SK-N-SH treated with all-trans-retinoic acid at 6 μM for 48 hours (cell line): ENCODE data around the gene ROBO2.

Experiments
- ARNTL ChIP-seq: fragments of 450-650 bp; formaldehyde crosslinking; IDR thresholded peaks from 2 replicates; pipeline ENCODE4 v1.5.0; 2020; ENCODE audit warnings: low read depth, mild to moderate bottlenecking, moderate library complexity, borderline replicate concordance
- CSRNP3 ChIP-seq: fragments of 250-450 bp; sonication (Bioruptor Pico); IDR thresholded peaks from 2 replicates; pipeline ENCODE4 v1.5.1; 2021; ENCODE audit warnings: mild to moderate bottlenecking, moderate library complexity
- ESRRG ChIP-seq: fragments of 250-450 bp; sonication (Bioruptor Pico); IDR thresholded peaks from 2 replicates; pipeline ENCODE4 v1.6.1; 2021; ENCODE audit warnings: mild to moderate bottlenecking
- ISL1 ChIP-seq: fragments of 250-450 bp; sonication (Bioruptor Pico); IDR thresholded peaks from 2 replicates; pipeline ENCODE4 v2.1.2; 2022; ENCODE audit warnings: mild to moderate bottlenecking, moderate library complexity
- PATZ1 ChIP-seq: fragments of 250-450 bp; sonication (Bioruptor Pico); IDR thresholded peaks from 2 replicates; pipeline ENCODE4 v1.8.0; 2020; ENCODE audit warnings: mild to moderate bottlenecking, moderate library complexity, borderline replicate concordance
- PPARA ChIP-seq: fragments of 250-450 bp; sonication (Bioruptor Pico); IDR thresholded peaks from 2 replicates; pipeline ENCODE4 v1.5.0; 2020; ENCODE audit warnings: mild to moderate bottlenecking, borderline replicate concordance
- RARB ChIP-seq: fragments of 250-450 bp; sonication (Bioruptor Pico); IDR thresholded peaks from 2 replicates; pipeline ENCODE4 v1.8.0; 2021; ENCODE audit warnings: mild to moderate bottlenecking, moderate library complexity
- SNAI2 ChIP-seq: fragments of 250-450 bp; sonication (Bioruptor Pico); IDR thresholded peaks from 2 replicates; pipeline ENCODE4 v1.5.0; 2020; ENCODE audit warnings: mild to moderate bottlenecking, moderate library complexity
- ZFP3 ChIP-seq: fragments of 250-450 bp; sonication (Bioruptor Pico); IDR thresholded peaks from 2 replicates; pipeline ENCODE4 v1.5.0; 2020; ENCODE audit warnings: mild to moderate bottlenecking, moderate library complexity
- ZNF70 ChIP-seq: fragments of 450-650 bp; formaldehyde crosslinking; IDR thresholded peaks from 2 replicates; pipeline ENCODE4 v1.5.0; 2020; ENCODE audit warnings: mild to moderate bottlenecking, moderate library complexity
- TF ChIP-seq, protein P1 (sequence below): fragments of 250-450 bp; sonication (Bioruptor Pico); IDR thresholded peaks from 2 replicates; pipeline ENCODE4 v1.5.0; 2020; ENCODE audit warnings: mild to moderate bottlenecking, moderate library complexity
- TF ChIP-seq, protein P2 (sequence below): fragments of 250-450 bp; sonication (Bioruptor Pico); IDR thresholded peaks from 2 replicates; pipeline ENCODE4 v1.5.1; 2020; ENCODE audit warnings: low read depth, mild to moderate bottlenecking, moderate library complexity
- TF ChIP-seq, protein P3 (sequence below): fragments of 250-450 bp; sonication (Bioruptor Pico); IDR thresholded peaks from 2 replicates; pipeline ENCODE4 v1.8.0; 2021; ENCODE audit warnings: low read depth, mild to moderate bottlenecking, moderate library complexity, borderline replicate concordance

GRCh38 chr3:77530870-77531269 lies 491.0 kb downstream of the ROBO2 start:
- TF ChIP-seq ZFP3 (CRISPR knock-in tag) (no peak), RARB (CRISPR knock-in tag) (no peak), PATZ1 (CRISPR knock-in tag) (no peak), ZNF70 (no peak), PPARA (CRISPR knock-in tag) (no peak), ARNTL (CRISPR knock-in tag) (no peak), ESRRG (CRISPR knock-in tag) (no peak), CSRNP3 (CRISPR knock-in tag) (no peak), SNAI2 (CRISPR knock-in tag) (no peak), ISL1 (CRISPR knock-in tag) (no peak)
- TF ChIP-seq, protein P1, sequence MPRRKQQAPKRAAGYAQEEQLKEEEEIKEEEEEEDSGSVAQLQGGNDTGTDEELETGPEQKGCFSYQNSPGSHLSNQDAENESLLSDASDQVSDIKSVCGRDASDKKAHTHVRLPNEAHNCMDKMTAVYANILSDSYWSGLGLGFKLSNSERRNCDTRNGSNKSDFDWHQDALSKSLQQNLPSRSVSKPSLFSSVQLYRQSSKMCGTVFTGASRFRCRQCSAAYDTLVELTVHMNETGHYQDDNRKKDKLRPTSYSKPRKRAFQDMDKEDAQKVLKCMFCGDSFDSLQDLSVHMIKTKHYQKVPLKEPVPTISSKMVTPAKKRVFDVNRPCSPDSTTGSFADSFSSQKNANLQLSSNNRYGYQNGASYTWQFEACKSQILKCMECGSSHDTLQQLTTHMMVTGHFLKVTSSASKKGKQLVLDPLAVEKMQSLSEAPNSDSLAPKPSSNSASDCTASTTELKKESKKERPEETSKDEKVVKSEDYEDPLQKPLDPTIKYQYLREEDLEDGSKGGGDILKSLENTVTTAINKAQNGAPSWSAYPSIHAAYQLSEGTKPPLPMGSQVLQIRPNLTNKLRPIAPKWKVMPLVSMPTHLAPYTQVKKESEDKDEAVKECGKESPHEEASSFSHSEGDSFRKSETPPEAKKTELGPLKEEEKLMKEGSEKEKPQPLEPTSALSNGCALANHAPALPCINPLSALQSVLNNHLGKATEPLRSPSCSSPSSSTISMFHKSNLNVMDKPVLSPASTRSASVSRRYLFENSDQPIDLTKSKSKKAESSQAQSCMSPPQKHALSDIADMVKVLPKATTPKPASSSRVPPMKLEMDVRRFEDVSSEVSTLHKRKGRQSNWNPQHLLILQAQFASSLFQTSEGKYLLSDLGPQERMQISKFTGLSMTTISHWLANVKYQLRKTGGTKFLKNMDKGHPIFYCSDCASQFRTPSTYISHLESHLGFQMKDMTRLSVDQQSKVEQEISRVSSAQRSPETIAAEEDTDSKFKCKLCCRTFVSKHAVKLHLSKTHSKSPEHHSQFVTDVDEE: no peak
- TF ChIP-seq, protein P2, sequence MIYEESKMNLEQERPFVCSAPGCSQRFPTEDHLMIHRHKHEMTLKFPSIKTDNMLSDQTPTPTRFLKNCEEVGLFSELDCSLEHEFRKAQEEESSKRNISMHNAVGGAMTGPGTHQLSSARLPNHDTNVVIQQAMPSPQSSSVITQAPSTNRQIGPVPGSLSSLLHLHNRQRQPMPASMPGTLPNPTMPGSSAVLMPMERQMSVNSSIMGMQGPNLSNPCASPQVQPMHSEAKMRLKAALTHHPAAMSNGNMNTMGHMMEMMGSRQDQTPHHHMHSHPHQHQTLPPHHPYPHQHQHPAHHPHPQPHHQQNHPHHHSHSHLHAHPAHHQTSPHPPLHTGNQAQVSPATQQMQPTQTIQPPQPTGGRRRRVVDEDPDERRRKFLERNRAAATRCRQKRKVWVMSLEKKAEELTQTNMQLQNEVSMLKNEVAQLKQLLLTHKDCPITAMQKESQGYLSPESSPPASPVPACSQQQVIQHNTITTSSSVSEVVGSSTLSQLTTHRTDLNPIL (CRISPR knock-in tag): no peak
- TF ChIP-seq, protein P3, sequence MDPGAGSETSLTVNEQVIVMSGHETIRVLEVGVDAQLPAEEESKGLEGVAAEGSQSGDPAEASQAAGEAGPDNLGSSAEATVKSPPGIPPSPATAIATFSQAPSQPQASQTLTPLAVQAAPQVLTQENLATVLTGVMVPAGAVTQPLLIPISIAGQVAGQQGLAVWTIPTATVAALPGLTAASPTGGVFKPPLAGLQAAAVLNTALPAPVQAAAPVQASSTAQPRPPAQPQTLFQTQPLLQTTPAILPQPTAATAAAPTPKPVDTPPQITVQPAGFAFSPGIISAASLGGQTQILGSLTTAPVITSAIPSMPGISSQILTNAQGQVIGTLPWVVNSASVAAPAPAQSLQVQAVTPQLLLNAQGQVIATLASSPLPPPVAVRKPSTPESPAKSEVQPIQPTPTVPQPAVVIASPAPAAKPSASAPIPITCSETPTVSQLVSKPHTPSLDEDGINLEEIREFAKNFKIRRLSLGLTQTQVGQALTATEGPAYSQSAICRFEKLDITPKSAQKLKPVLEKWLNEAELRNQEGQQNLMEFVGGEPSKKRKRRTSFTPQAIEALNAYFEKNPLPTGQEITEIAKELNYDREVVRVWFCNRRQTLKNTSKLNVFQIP: no peak
